Osteocyte (in vitro differentiated cells): Measurements from ENCODE around the gene MEGF10. TPM values are rescaled to one million over a fixed set of nuclear protein-coding genes. Genes with fewer than 3 reads are reported as not detected.

Experiments
- DNase-seq: peaks from one replicate; pipeline ENCODE4 v3.0.0; 2021; ENCODE audit warnings: mixed read lengths; ENCODE audit not compliant: unreplicated experiment; ENCODE audit errors: extremely low spot score
- H3K27ac Mint-ChIP-seq: one replicate; pipeline ENCODE4 v1.8.0; 2021; ENCODE audit warnings: mild to moderate bottlenecking, mixed read lengths; ENCODE audit not compliant: unreplicated experiment
- H3K27me3 Mint-ChIP-seq: one replicate; pipeline ENCODE4 v1.8.0; 2021; ENCODE audit warnings: mixed read lengths; ENCODE audit not compliant: unreplicated experiment
- H3K36me3 Mint-ChIP-seq: one replicate; pipeline ENCODE4 v1.8.0; 2021; ENCODE audit warnings: mixed read lengths; ENCODE audit not compliant: unreplicated experiment
- H3K4me1 Mint-ChIP-seq: one replicate; pipeline ENCODE4 v1.8.0; 2021; ENCODE audit warnings: mixed read lengths; ENCODE audit not compliant: unreplicated experiment
- H3K4me3 Mint-ChIP-seq: one replicate; pipeline ENCODE4 v1.8.0; 2021; ENCODE audit warnings: mild to moderate bottlenecking, moderate library complexity, mixed read lengths; ENCODE audit not compliant: unreplicated experiment
- H3K9me3 Mint-ChIP-seq: one replicate; pipeline ENCODE4 v1.8.0; 2021; ENCODE audit warnings: mixed read lengths; ENCODE audit not compliant: unreplicated experiment
- total RNA-seq: library from RNA; stranded (reverse); gene quantifications from 2 replicates; pipeline ENCODE4 v1.2.1, GENCODE V29; 2021
- TF ChIP-seq, protein P1 (sequence below): fragments of 200-600 bp; sonication (generic); IDR thresholded peaks from 2 replicates; pipeline ENCODE4 v1.5.0; 2021; ENCODE audit warnings: antibody characterized with exemption, mild to moderate bottlenecking, moderate library complexity

The MEGF10 gene
- total RNA-seq, 1 donor from 2014 or later, result 39.8 TPM

DNA sequence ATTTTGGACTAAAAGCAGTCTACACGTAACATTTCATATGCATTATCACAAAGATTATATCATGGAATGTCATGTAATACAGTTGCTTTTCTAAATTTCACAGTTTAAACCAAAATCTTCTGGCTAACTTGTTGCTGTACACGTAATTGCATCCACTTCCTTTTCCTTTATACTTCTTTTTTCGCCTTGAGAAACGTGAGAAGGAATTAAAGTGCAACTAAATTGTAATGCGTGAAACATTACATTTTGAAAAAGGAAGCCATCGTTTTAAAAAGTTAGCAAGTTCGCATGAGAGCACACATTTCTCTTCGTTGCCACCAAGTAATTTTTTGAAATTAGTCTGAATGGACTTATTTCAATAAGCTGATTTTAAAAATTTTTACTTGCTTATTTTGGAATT is 80.0 kb downstream of the MEGF10 start:
- Mint-ChIP-seq H3K4me3 (peak overlapping the region; percentile 47), H3K27ac (peak overlapping the region; percentile 90), H3K36me3 (peaks cover 12% of the 10 kb centered on the region), H3K4me1 (peaks cover 38% of the 10 kb centered on the region), H3K27me3 (no peaks in the 10 kb centered on the region), H3K9me3 (no peaks in the 10 kb centered on the region)
- TF ChIP-seq, protein P1, sequence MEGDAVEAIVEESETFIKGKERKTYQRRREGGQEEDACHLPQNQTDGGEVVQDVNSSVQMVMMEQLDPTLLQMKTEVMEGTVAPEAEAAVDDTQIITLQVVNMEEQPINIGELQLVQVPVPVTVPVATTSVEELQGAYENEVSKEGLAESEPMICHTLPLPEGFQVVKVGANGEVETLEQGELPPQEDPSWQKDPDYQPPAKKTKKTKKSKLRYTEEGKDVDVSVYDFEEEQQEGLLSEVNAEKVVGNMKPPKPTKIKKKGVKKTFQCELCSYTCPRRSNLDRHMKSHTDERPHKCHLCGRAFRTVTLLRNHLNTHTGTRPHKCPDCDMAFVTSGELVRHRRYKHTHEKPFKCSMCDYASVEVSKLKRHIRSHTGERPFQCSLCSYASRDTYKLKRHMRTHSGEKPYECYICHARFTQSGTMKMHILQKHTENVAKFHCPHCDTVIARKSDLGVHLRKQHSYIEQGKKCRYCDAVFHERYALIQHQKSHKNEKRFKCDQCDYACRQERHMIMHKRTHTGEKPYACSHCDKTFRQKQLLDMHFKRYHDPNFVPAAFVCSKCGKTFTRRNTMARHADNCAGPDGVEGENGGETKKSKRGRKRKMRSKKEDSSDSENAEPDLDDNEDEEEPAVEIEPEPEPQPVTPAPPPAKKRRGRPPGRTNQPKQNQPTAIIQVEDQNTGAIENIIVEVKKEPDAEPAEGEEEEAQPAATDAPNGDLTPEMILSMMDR, result no peak
- DNase-seq, result no peak

DNA sequence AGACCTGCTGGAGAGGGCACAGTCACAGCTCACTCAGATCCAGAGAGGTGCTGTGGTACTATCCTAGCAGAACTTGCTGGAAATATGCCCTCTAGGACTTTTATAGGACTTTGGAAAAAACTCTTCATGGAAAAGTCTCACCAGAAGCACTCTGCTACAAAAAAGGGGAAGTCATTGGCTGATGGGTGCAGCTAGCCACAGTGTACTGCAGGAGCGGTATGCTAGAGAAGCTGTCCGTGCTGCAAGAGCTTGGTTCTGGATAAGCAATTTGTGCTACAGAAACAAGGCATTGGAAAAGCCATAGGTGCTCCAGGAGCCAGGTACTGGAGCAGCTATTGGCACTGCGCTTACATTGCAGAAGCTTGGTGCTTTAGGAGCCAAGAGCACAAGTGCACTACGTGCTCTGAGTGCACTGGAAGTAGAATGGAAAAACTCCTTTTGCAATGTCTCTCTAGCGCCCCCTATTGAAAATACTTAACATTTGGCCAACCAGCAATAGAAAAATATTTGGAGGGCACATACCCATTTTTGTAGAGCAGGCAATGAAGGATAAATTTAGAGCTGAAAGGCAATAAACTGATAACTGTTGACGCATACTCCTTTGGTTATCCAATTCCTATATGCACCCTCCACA is 83.4 kb downstream of the MEGF10 start:
- Mint-ChIP-seq H3K36me3 (peaks cover 14% of the 10 kb centered on the region), H3K27me3 (no peaks in the 10 kb centered on the region), H3K4me1 (peaks cover 36% of the 10 kb centered on the region), H3K4me3 (no peak overlapping the region), H3K27ac (no peak overlapping the region), H3K9me3 (no peaks in the 10 kb centered on the region)
- TF ChIP-seq, protein P1, result peak; percentile 44
- no peak for DNase-seq

GRCh38 chr5:127375124-127375523 is 84.5 kb downstream of the MEGF10 start:
- H3K36me3 Mint-ChIP-seq, result peaks cover 17% of the 10 kb centered on the region
- TF ChIP-seq, protein P1, result no peak
- no peaks in the 10 kb centered on the region for H3K27me3 Mint-ChIP-seq
- H3K4me3 Mint-ChIP-seq, result no peak overlapping the region
- no peak overlapping the region for H3K27ac Mint-ChIP-seq
- DNase-seq, result no peak
- peaks cover 28% of the 10 kb centered on the region for H3K4me1 Mint-ChIP-seq
- H3K9me3 Mint-ChIP-seq, result no peaks in the 10 kb centered on the region

DNA sequence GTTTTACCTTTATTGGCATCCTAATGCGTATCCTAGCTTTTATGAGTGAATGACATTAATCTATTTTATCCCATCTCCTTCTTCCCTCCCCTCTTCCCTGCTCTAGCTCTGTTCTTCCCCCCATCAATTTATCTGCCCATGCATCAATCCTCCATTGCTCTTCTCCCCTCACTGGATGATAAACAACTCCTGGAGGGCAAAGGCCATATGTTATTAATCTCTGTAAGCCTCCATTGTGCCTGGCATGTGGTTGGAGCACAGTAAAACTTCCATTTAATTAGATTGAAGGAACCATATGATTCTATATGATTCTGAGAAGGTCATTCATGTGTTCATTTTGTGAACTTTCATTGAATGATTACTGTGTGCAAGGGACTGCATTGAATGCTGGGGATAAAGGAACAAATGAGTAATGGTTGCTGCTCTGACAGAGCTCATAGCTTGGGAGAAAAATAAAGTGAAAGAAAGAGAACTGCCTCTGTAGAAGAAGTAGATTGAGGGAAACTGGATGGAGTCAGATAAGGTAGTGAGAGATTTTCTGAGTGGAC is 85.0 kb downstream of the MEGF10 start:
- Mint-ChIP-seq H3K27me3 (no peaks in the 10 kb centered on the region), H3K4me1 (peaks cover 27% of the 10 kb centered on the region), H3K4me3 (no peak overlapping the region), H3K9me3 (no peaks in the 10 kb centered on the region), H3K36me3 (peaks cover 17% of the 10 kb centered on the region), H3K27ac (no peak overlapping the region)
- TF ChIP-seq, protein P1, result no peak
- DNase-seq, result no peak

- H3K36me3 Mint-ChIP-seq, result peaks cover 19% of the 10 kb centered on the region
- peaks cover 11% of the 10 kb centered on the region for H3K4me1 Mint-ChIP-seq
- no peaks in the 10 kb centered on the region for H3K27me3 Mint-ChIP-seq
- H3K27ac Mint-ChIP-seq, result no peak overlapping the region
- H3K9me3 Mint-ChIP-seq, result no peaks in the 10 kb centered on the region
- TF ChIP-seq, protein P1, result no peak
- no peak for DNase-seq
- no peak overlapping the region for H3K4me3 Mint-ChIP-seq
These were observed 87.1 kb downstream of the MEGF10 start for GRCh38 chr5:127377651-127378050.
